Neural cell (in vitro differentiated cells): ENCODE results near the gene CXCL17. TPM values are rescaled to one million over a fixed set of nuclear protein-coding genes. Genes with fewer than 3 reads are reported as not detected.

ENCODE experiments used
- H2AFZ ChIP-seq: fragments of 200-600, 300-800 bp; sonication (generic), shearing (Covaris generic); 2 replicates; pipeline ENCODE4 v1.6.0; 2014; ENCODE audit warnings: low read depth, mild to moderate bottlenecking, antibody characterized with exemption, low read length, moderate library complexity
- H3F3A ChIP-seq: fragments of 200-600 bp; shearing (Covaris generic); 2 replicates; pipeline ENCODE4 v1.6.1; 2016; ENCODE audit warnings: mild to moderate bottlenecking, moderate library complexity, mixed read lengths, antibody characterized with exemption, low read length; ENCODE audit not compliant: insufficient read depth, poor library complexity, severe bottlenecking
- H3K27ac ChIP-seq: fragments of 200-600, 300-800 bp; sonication (generic), shearing (Covaris generic); 2 replicates; pipeline ENCODE4 v1.5.1; 2014; ENCODE audit warnings: mild to moderate bottlenecking, low read length, moderate library complexity
- H3K27me3 ChIP-seq: fragments of 300-800, 200-600 bp; sonication (generic), shearing (Covaris generic); 2 replicates; pipeline ENCODE4 v1.6.0; 2014; ENCODE audit warnings: mild to moderate bottlenecking, low read depth, low read length, moderate library complexity; ENCODE audit not compliant: insufficient read depth
- H3K36me3 ChIP-seq: fragments of 300-800, 200-600 bp; sonication (generic), shearing (Covaris generic); 2 replicates; pipeline ENCODE4 v1.5.1; 2014; ENCODE audit warnings: mild to moderate bottlenecking, antibody characterized with exemption, low read length, moderate library complexity; ENCODE audit not compliant: insufficient read depth
- H3K4me2 ChIP-seq: fragments of 300-800, 200-600 bp; sonication (generic), shearing (Covaris generic); 2 replicates; pipeline ENCODE4 v1.6.0; 2014; ENCODE audit warnings: mild to moderate bottlenecking, low read length
- H3K4me3 ChIP-seq: fragments of 300-800, 200-600 bp; sonication (generic), shearing (Covaris generic); 2 replicates; pipeline ENCODE4 v1.5.1; 2014; ENCODE audit warnings: mild to moderate bottlenecking, low read length, moderate library complexity
- H3K79me2 ChIP-seq: fragments of 200-600 bp; shearing (Covaris generic); replicated peaks from 2 replicates; pipeline ENCODE4 v1.6.0; 2014; ENCODE audit warnings: mild to moderate bottlenecking, low read length, moderate library complexity; ENCODE audit not compliant: insufficient read depth
- H3K9ac ChIP-seq: fragments of 300-800, 200-600 bp; sonication (generic), shearing (Covaris generic); 2 replicates; pipeline ENCODE4 v1.6.1; 2016; ENCODE audit warnings: mild to moderate bottlenecking, low read length, mixed read lengths
- H3K9me2 ChIP-seq: fragments of 200-600 bp; shearing (Covaris generic); 2 replicates; pipeline ENCODE4 v1.6.1; 2016; ENCODE audit warnings: mild to moderate bottlenecking, low read length, mixed read lengths; ENCODE audit not compliant: insufficient read depth
- H3K9me3 ChIP-seq: fragments of 200-600, 300-800 bp; sonication (generic), shearing (Covaris generic); 2 replicates; pipeline ENCODE4 v1.6.1; 2016; ENCODE audit warnings: mild to moderate bottlenecking, mixed run types, low read length, moderate library complexity, mixed read lengths
- H4K20me1 ChIP-seq: fragments of 200-600 bp; shearing (Covaris generic); 2 replicates; pipeline ENCODE4 v1.6.1; 2016; ENCODE audit warnings: mild to moderate bottlenecking, mixed run types; ENCODE audit not compliant: insufficient read depth
- EP300 ChIP-seq: fragments of 450-650 bp; conservative IDR thresholded peaks from 2 replicates; pipeline ENCODE4 v1.6.1; 2014; ENCODE audit warnings: antibody characterized with exemption, mild to moderate bottlenecking, moderate library complexity; ENCODE audit not compliant: poor library complexity, severe bottlenecking
- MXI1 ChIP-seq: fragments of 450-650 bp; conservative IDR thresholded peaks from 2 replicates; pipeline ENCODE4 v1.6.1; 2014; ENCODE audit warnings: antibody characterized with exemption, mild to moderate bottlenecking; ENCODE audit not compliant: poor library complexity, severe bottlenecking
- POLR2AphosphoS5 ChIP-seq: IDR thresholded peaks from 2 replicates; pipeline ENCODE4 v1.6.1; 2012
- RAD21 ChIP-seq: fragments of 450-650 bp; conservative IDR thresholded peaks from 2 replicates; pipeline ENCODE4 v1.6.1; 2014; ENCODE audit warnings: antibody characterized with exemption, mild to moderate bottlenecking, moderate library complexity
- REST ChIP-seq: IDR thresholded peaks from 2 replicates; pipeline ENCODE4 v1.6.1; 2012; ENCODE audit warnings: borderline replicate concordance
- SMC3 ChIP-seq: fragments of 450-650 bp; conservative IDR thresholded peaks from 2 replicates; pipeline ENCODE4 v1.6.1; 2014; ENCODE audit warnings: antibody characterized with exemption, mild to moderate bottlenecking, moderate library complexity; ENCODE audit not compliant: poor library complexity
- TAF1 ChIP-seq: IDR thresholded peaks from 2 replicates; pipeline ENCODE4 v1.6.1; 2012; ENCODE audit warnings: low read depth
- polyA plus RNA-seq: library from polyadenylated mRNA; depleted of rRNA; stranded (reverse); fragments of >200 nt; gene quantifications from 2 replicates; pipeline ENCODE4 v1.2.3, GENCODE V29; 2014
- TF ChIP-seq, protein P1 (sequence below): fragments of 450-650 bp; IDR thresholded peaks from 2 replicates; pipeline ENCODE4 v1.5.1; 2014; ENCODE audit warnings: antibody characterized with exemption, mild to moderate bottlenecking, moderate library complexity; ENCODE audit not compliant: poor library complexity, severe bottlenecking

The CXCL17 gene
- polyA plus RNA-seq, 1 donor from 2014 or later: not detected

- no peaks in the 10 kb centered on the region for H4K20me1 ChIP-seq
- no peak overlapping the region for H2AFZ ChIP-seq
- TF ChIP-seq POLR2AphosphoS5 (no peak), EP300 (no peak)
- no peaks in the 10 kb centered on the region for H3F3A ChIP-seq
- H3K9ac ChIP-seq: no peak overlapping the region
- H3K4me2 ChIP-seq: no peak overlapping the region
- H3K9me2 ChIP-seq: no peaks in the 10 kb centered on the region
- no peak overlapping the region for H3K4me3 ChIP-seq
- no peaks in the 10 kb centered on the region for H3K27me3 ChIP-seq
- no peaks in the 10 kb centered on the region for H3K36me3 ChIP-seq
- no peaks in the 10 kb centered on the region for H3K79me2 ChIP-seq
- H3K27ac ChIP-seq: no peak overlapping the region
- no peaks in the 10 kb centered on the region for H3K9me3 ChIP-seq
Observed at GRCh38 chr19:42474743-42475142, 32.0 kb upstream of the CXCL17 start.

GRCh38 chr19:42473686-42474085 lies 30.9 kb upstream of the CXCL17 start:
- no peak overlapping the region for H3K4me3 ChIP-seq
- TF ChIP-seq, protein P1, sequence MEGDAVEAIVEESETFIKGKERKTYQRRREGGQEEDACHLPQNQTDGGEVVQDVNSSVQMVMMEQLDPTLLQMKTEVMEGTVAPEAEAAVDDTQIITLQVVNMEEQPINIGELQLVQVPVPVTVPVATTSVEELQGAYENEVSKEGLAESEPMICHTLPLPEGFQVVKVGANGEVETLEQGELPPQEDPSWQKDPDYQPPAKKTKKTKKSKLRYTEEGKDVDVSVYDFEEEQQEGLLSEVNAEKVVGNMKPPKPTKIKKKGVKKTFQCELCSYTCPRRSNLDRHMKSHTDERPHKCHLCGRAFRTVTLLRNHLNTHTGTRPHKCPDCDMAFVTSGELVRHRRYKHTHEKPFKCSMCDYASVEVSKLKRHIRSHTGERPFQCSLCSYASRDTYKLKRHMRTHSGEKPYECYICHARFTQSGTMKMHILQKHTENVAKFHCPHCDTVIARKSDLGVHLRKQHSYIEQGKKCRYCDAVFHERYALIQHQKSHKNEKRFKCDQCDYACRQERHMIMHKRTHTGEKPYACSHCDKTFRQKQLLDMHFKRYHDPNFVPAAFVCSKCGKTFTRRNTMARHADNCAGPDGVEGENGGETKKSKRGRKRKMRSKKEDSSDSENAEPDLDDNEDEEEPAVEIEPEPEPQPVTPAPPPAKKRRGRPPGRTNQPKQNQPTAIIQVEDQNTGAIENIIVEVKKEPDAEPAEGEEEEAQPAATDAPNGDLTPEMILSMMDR: no peak
- no peaks in the 10 kb centered on the region for H3K9me3 ChIP-seq
- H3K79me2 ChIP-seq: no peaks in the 10 kb centered on the region
- H3K27me3 ChIP-seq: no peaks in the 10 kb centered on the region
- no peaks in the 10 kb centered on the region for H4K20me1 ChIP-seq
- H3F3A ChIP-seq: no peaks in the 10 kb centered on the region
- no peak overlapping the region for H2AFZ ChIP-seq
- no peak overlapping the region for H3K4me2 ChIP-seq
- no peak overlapping the region for H3K9ac ChIP-seq
- no peak overlapping the region for H3K27ac ChIP-seq
- H3K9me2 ChIP-seq: no peaks in the 10 kb centered on the region
- H3K36me3 ChIP-seq: no peaks in the 10 kb centered on the region

GRCh38 chr19:42472402-42473147 lies 29.8 kb upstream of the CXCL17 start:
- Histone ChIP-seq H3K79me2 (no peaks in the 10 kb centered on the region), H3K9me3 (no peaks in the 10 kb centered on the region), H3K9ac (no peak overlapping the region), H3K4me2 (no peak overlapping the region), H3F3A (no peaks in the 10 kb centered on the region), H4K20me1 (no peaks in the 10 kb centered on the region), H2AFZ (no peak overlapping the region), H3K36me3 (no peaks in the 10 kb centered on the region), H3K27me3 (no peaks in the 10 kb centered on the region), H3K9me2 (no peaks in the 10 kb centered on the region), H3K27ac (no peak overlapping the region), H3K4me3 (no peak overlapping the region)
- no peak for TF ChIP-seq SMC3
- TF ChIP-seq REST: no peak
- TF ChIP-seq TAF1: no peak
- TF ChIP-seq, protein P1: no peak
- no peak for TF ChIP-seq RAD21
- TF ChIP-seq MXI1: no peak
